Motor neuron (in vitro differentiated cells): Measurements from ENCODE around the gene GALK2. TPM values are rescaled to one million over a fixed set of nuclear protein-coding genes. Genes with fewer than 3 reads are reported as not detected.

Experiments
- ATAC-seq, 8 experiments: fragments of 200-7000 bp; cut with Tn5 transposase; replicated peaks in 6 of 8; 2 replicates each; pipeline ENCODE4 v1.8.0; 2021; ENCODE audit warnings: mild to moderate bottlenecking in 8 of 8, moderate library complexity in 8 of 8
- H3K27ac ChIP-seq, 2 donors: fragments of 250-450 bp; sonication (Bioruptor Pico); 2 replicates each; pipeline ENCODE4 v1.9.0; 2021; ENCODE audit warnings: antibody characterized with exemption in 2 of 2, mild to moderate bottlenecking in 2 of 2, moderate library complexity in 1 of 2
- H3K4me1 ChIP-seq, 2 donors: fragments of 250-450 bp; sonication (Bioruptor Pico); replicated peaks in 1 of 2; 2 replicates each; pipeline ENCODE4 v1.6.1; 2021; ENCODE audit warnings: antibody characterized with exemption in 2 of 2, mild to moderate bottlenecking in 2 of 2, moderate library complexity in 1 of 2
- H3K4me3 ChIP-seq, 5 donors: fragments of 250-450 bp; sonication (Bioruptor Pico); 2 replicates each; pipeline ENCODE4 v1.9.0; 2021; ENCODE audit warnings: antibody characterized with exemption in 5 of 5, mild to moderate bottlenecking in 5 of 5, moderate library complexity in 4 of 5
- WGBS, 10 experiments: fragments of 450-650 bp; shearing (Covaris generic); methylation state at CpG; one replicate each; pipeline ENCODE4 v1.0.0; 2022; 5-methylcytosine and 5-hydroxymethylcytosine counted together
- in situ Hi-C, 9 experiments: fragments of 400-800 bp; cut with MboI; loops; one replicate each; pipeline ENCODE4 v1.15.0; 2021; ENCODE audit warnings: low sequenced_read_pairs in 9 of 9, low pct_unique_long_range_greater_than_20kb in 2 of 9; ENCODE audit not compliant: unreplicated experiment in 9 of 9
- total RNA-seq, 8 experiments: library from RNA; unstranded; fragments of 300-600 nt; gene quantifications; 2 replicates each; pipeline versions ENCODE4 v1.2.3 to v1.2.4, GENCODE V29; 2022

The GALK2 gene
- 10 to 100 TPM; 16.5 to 36.3 (median 25.8) TPM for total RNA-seq

GRCh38 chr15:49169880-49170597 lies at the start of gene GALK2:
TSS of gene GALK2 (plus strand) at chr15:49170247. CDS start at chr15:49170323, 76 bp downstream.
- peak within 1 kb of the TSS; percentile 44 to 77 for H3K27ac ChIP-seq
- in situ Hi-C loops: loop anchor here in 1 of 9 experiments (25.0 kb wide), 1 partner anchor 308 kb away; no protein-coding TSS in a partner anchor
- ATAC-seq: peak; percentile 96 to 100 (median 100)
- peaks cover 6 to 8% of the 10 kb centered on the region in 2 donors for H3K4me1 ChIP-seq
- H3K4me3 ChIP-seq: peak within 1 kb of the TSS; percentile 37 to 60 (median 49)
- 6 to 80% (median 25%) methylated on average over 1 to 22 of the region's 30 CpGs for WGBS, 10 experiments

DNA sequence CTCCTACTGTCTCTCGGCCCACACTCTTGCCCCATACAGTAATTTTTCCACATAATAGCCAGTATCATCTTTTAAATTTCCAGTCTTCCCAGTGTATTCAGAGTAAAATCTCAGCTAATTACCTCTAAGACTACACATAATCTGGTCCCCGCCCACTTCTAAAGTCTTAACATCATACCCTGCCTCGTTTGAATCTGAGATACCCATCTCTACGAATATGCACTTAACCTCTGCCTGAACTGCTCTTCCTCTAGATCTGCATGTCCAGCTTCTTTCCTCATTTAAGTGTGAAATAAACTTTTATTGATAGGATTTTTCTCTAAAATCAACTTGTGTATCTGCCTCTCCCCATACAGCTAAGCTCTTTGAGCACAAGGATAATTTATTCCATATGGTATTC lies 49.2 kb upstream of the GALK2 start:
- WGBS, 10 experiments: 36 to 100% (median 67%) methylated on average over 1 to 4 of the region's 4 CpGs; no CpG with 5 or more reads in 1 of the 10 experiments
- Histone ChIP-seq H3K4me1 (no peaks in the 10 kb centered on the region), H3K27ac (no peak overlapping the region), H3K4me3 (no peak overlapping the region)
- ATAC-seq: peak in 3 of 8 experiments; percentile 59 to 88 (median 72)
- in situ Hi-C loops: no loop called here

DNA sequence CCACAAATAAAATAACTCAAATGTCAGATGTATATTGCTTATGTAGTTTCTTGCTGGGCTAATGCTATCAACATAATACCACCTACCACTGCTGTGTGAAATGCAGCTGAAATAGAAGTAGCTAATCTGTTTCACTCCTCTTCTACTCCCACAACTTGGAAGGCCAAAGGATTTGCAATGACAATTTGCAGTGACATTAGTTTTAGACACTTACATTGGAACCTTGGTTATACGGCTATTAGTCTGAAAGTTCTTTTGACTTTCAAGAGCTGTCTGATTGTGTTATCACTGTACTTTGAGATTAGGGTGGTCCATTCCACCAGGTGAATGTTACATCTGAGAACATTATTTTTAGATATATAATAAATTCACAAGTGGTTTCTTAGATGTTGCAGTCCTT lies 48.1 kb upstream of the GALK2 start:
- in situ Hi-C loops: no loop called here
- WGBS, 10 experiments: 60 to 100% (median 100%) methylated on average over 1 of the region's 1 CpG; no CpG with 5 or more reads in 4 of the 10 experiments
- Histone ChIP-seq H3K4me1 (no peaks in the 10 kb centered on the region), H3K27ac (no peak overlapping the region), H3K4me3 (no peak overlapping the region)
- ATAC-seq: no peak

DNA sequence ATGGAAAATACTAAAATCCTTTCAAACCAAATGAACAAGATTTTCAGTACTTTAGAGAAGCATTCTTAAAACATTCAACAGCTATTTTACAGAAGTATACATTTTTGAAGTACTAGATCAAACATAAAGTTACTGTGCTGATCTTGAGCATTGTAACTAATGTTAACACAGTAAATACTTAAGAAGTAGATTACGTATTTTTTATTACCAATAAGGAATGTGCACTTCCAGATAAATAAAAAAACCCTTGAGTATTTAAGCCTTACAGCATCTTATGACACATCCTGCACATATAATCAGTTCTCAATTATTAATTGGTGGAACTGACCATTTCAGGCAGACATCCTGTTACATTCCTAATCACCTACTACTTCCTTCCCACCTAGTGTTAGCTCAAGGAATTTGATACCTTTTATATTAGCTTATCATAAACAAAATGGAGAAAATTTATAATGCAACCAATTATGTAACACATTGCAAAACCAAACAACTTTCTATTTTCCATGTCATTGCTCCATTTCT lies 47.4 kb upstream of the GALK2 start:
- ATAC-seq: no peak
- H3K27ac ChIP-seq: no peak overlapping the region
- in situ Hi-C loops: no loop called here
- no peak overlapping the region for H3K4me3 ChIP-seq
- WGBS, 10 experiments: 71 to 100% (median 90%) methylated on average over 1 of the region's 1 CpG
- H3K4me1 ChIP-seq: no peaks in the 10 kb centered on the region

DNA sequence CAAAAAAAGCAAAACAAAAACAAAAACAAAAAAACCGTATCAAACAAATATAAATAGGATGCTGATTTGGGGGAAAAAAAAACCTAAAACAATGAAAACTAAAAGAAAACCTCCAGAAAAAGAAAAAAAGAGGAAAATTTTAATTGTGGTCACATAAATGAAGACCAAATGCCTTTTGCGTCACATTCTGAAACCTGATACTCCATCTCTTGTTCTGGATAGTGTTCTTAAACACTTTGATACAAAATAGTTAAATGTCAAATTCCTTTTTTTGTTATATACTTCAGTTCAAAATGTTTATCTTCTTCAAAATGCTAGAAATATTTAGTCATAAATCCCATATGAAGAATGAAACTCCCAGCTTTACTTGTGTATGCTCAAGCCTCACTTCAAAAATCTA lies 45.7 kb upstream of the GALK2 start:
- no peak overlapping the region for H3K27ac ChIP-seq
- ATAC-seq: no peak
- in situ Hi-C loops: no loop called here
- WGBS, 10 experiments: 46 to 93% (median 69%) methylated on average over 2 of the region's 2 CpGs; no CpG with 5 or more reads in 1 of the 10 experiments
- no peaks in the 10 kb centered on the region for H3K4me1 ChIP-seq
- H3K4me3 ChIP-seq: no peak overlapping the region

- in situ Hi-C loops: loop anchor here in 1 of 9 experiments (25.0 kb wide), 1 partner anchor 269 kb away; no protein-coding TSS in a partner anchor
- 64 to 90% (median 83%) methylated on average over 1 to 3 of the region's 3 CpGs; no CpG with 5 or more reads in 2 of the 10 experiments for WGBS, 10 experiments
- H3K27ac ChIP-seq: no peak overlapping the region
- H3K4me3 ChIP-seq: no peak overlapping the region
- H3K4me1 ChIP-seq: no peaks in the 10 kb centered on the region
- no peak for ATAC-seq
Measured at GRCh38 chr15:49131403-49131802, 38.6 kb upstream of the GALK2 start.

DNA sequence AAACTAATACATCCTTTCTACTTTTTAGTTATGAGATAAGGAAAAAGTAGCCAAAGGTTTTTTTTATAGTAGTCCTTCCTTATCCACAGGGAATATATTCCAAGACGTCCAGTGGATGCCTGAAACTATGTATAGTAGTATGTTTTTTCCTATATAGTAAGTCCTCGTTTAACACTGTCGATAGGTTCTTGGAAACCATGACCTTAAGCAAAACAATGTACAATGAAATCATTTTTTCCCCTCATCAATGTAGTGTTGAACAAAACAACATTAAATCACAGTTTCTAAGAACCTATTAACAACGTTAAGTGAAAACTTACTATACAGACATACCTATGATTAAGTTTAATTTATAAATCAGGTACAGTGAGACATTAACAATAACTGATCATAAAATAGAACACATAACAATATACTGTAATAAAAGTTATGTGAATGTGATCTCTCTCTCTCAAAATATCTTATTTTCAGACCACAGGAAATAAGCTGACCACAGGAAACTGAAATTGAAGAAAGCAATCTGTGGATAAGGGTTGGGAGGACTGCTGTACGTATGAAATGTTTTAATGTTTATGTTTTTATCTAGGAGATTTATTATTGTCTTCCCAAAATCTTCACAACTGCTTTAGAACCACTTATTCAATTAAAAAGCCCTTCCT lies 35.2 kb upstream of the GALK2 start:
- Histone ChIP-seq H3K4me1 (no peaks in the 10 kb centered on the region), H3K4me3 (no peak overlapping the region), H3K27ac (no peak overlapping the region)
- no peak for ATAC-seq
- 40 to 100% (median 91%) methylated on average over 2 to 5 of the region's 5 CpGs for WGBS, 10 experiments
- in situ Hi-C loops: loop anchor here in 1 of 9 experiments (25.0 kb wide), 1 partner anchor 273 kb away; no protein-coding TSS in a partner anchor

- Histone ChIP-seq H3K4me3 (no peak overlapping the region), H3K27ac (no peak overlapping the region), H3K4me1 (no peaks in the 10 kb centered on the region)
- ATAC-seq: no peak
- WGBS, 10 experiments: 11 to 100% (median 71%) methylated on average over 1 to 2 of the region's 2 CpGs
- in situ Hi-C loops: loop anchor here in 1 of 9 experiments (25.0 kb wide), 1 partner anchor 273 kb away; no protein-coding TSS in a partner anchor
Measured at GRCh38 chr15:49135342-49135857, 34.6 kb upstream of the GALK2 start.

DNA sequence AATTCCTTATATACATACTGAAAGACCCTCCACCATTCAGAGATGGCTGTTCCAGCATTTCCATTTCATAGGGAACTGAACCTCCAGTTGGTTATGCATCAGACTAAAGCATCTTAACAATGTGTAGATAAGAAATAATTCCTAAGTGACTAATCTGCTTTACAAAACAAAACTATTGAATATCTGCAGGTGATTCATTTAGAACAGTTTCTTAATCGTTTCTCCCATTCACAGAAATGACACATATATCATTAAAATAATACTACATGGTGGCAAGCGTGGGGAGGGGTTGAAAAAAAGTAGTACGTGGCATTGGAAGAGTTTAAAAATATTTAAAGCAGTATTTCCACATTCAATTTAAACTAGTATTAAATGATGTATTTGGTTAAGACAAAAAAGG lies 34.1 kb upstream of the GALK2 start:
- Histone ChIP-seq H3K27ac (no peak overlapping the region), H3K4me1 (no peaks in the 10 kb centered on the region), H3K4me3 (no peak overlapping the region)
- in situ Hi-C loops: loop anchor here in 1 of 9 experiments (25.0 kb wide), 1 partner anchor 274 kb away; no protein-coding TSS in a partner anchor
- WGBS, 10 experiments: 7 to 100% (median 61%) methylated on average over 2 to 3 of the region's 3 CpGs; no CpG with 5 or more reads in 2 of the 10 experiments
- peak in 2 of 8 experiments; percentile 20 to 28 for ATAC-seq

DNA sequence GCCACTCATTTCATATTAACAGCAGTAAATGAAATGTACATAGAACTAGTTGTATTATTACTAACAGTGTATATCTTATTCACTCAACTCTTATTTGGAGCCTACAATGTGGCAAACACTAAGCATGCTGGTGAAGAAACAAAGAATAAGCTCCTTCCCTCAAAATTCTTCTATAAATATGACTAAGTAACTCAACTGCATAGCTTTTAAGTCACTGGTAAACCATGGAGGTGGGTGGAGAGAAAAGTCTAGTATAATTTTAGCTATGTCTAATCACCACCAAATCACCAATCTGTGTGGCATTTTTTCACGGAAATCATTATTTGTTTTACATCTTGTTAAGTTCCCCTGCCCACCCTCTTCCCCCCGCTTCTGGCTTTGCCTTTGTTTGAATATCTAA lies 32.2 kb upstream of the GALK2 start:
- 8 to 100% (median 85%) methylated on average over 1 to 2 of the region's 2 CpGs; no CpG with 5 or more reads in 2 of the 10 experiments for WGBS, 10 experiments
- H3K4me3 ChIP-seq: no peak overlapping the region
- in situ Hi-C loops: loop anchor here in 1 of 9 experiments (25.0 kb wide), 1 partner anchor 276 kb away; no protein-coding TSS in a partner anchor
- ATAC-seq: no peak
- H3K27ac ChIP-seq: no peak overlapping the region
- no peaks in the 10 kb centered on the region for H3K4me1 ChIP-seq

DNA sequence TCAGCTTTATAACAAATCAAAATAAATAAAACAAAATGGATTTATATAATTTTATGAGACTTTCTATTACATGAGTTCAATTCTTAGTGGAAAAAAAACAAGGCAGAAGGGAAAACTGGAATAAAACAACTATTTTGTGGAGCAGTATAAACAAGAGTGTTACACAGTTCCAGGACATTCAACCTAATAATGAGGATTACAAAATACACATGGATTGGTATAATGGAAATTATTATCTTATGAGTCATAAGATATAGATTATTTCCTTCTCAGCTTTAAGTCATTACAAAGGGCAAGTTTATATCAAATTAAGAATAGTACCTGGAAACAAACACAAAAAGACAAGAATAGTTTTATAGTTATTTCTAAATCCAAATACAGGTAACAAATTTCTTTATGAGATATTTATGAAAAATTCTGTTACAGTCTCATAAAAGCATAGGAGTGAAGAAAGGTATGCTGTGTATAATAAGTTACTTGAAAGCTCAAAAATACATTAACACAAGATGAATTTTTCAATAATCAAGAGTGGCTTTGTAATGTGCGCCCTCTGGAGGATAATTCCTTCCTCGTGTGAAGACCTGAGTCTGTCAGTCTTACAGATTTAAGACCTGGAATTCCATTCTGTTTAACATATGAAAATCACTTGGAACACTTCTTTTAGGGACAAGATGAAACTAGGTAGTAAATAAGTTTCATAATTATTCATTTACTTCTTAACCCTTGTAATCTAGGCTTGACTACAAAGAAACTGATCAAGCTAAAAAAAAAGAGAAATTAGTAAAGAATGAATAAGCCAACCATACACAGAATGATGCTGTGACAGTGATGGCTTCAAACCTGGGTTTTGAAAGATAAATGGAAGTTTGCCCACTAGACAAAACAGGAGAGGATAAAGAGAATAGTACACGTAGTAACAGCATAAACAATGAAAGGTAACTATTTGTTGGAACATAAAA lies 24.1 kb upstream of the GALK2 start:
- no peak overlapping the region for H3K4me3 ChIP-seq
- H3K27ac ChIP-seq: no peak overlapping the region
- peak in 5 of 8 experiments; percentile 32 to 71 (median 53) for ATAC-seq
- H3K4me1 ChIP-seq: peaks cover 0 to 3% of the 10 kb centered on the region in 2 donors
- WGBS, 10 experiments: 0 to 89% (median 29%) methylated on average over 1 to 3 of the region's 3 CpGs
- in situ Hi-C loops: loop anchor here in 1 of 9 experiments (25.0 kb wide), 1 partner anchor 284 kb away; no protein-coding TSS in a partner anchor

- WGBS, 10 experiments: 17 to 82% (median 67%) methylated on average over 1 of the region's 1 CpG
- peak in 2 of 8 experiments; percentile 53 to 58 for ATAC-seq
- Histone ChIP-seq H3K27ac (no peak overlapping the region), H3K4me3 (no peak overlapping the region), H3K4me1 (peaks cover 0 to 3% of the 10 kb centered on the region in 2 donors)
- in situ Hi-C loops: loop anchor here in 1 of 9 experiments (25.0 kb wide), 1 partner anchor 286 kb away; no protein-coding TSS in a partner anchor
Measured at GRCh38 chr15:49148298-49148697, 21.7 kb upstream of the GALK2 start.
